Neural progenitor cell (in vitro differentiated cells): ENCODE data around the gene MBP.

Experiments used
- CTCF ChIP-seq: fragments of 200-600 bp; sonication (generic); IDR thresholded peaks from 2 replicates; pipeline ENCODE4 v1.5.1; 2017; ENCODE audit warnings: antibody characterized with exemption, mild to moderate bottlenecking
- EZH2phosphoT487 ChIP-seq: fragments of 200-600 bp; sonication (generic); IDR thresholded peaks from 2 replicates; pipeline ENCODE4 v1.6.1; 2017; ENCODE audit warnings: antibody characterized with exemption

DNA sequence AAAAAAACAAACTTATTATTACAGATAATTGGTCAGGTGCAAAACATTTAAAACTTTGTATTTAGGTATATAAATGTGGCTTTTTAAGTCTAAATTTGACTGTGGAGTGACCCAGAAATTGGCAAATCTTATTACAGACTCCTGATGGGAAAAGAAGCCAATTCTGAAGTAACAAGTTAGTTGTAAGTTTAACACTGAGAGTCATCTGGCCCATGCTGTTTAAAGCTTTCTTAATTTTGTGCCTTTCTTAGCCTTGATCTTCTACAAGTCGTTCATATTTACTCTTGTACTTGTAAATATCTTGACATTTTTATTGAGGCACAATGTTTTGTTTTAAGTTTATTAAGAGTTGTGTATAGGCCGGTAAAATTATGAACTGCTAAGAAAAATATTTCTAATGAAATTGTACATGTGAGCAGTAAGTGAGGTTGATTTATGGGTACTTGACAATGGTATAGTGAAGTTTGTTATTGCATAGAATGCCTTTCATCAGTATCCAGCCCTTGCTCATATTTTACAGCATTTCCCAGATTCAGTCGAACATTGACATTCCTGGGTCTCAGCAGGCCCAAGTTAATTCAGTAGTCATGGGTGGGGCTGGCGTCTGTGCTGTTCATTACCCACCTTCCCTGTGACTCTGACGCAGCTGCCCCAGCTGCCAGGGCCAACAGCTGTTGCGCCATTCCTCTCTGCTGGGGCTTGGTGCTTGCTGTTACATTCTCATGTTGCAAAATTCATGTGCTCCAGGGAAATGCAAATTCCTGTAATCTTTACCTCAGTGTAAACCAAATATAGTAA lies 188.8 kb downstream of the MBP start:
- no peak for TF ChIP-seq CTCF
- TF ChIP-seq EZH2phosphoT487: no peak
